ENCODE measurements around the gene TRNP1.

Gene TRNP1

DNA sequence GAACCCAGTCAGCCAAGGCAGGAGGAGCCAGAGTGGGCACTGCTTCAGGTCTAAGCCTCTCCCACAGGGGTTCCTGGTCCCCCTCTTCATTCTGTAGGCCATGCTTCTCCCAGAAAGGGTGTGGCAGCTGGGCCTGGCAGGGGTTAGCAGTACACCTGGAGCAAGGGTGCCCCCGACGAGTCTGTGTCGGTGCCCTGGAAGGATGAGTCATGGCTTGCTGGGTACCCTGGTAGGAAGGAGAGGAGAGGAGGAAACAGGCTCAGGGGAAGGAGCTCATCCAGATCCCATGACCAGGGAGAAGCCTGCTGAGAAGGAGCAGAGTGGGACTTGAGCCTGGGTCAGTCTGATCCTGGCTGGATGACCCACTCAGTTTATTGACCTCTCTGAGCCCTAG is 43.6 kb upstream of the TRNP1 start:
- TF ChIP-seq EGR1 (IDR thresholded peaks at IDR 0.05): no peak
- no peak for TF ChIP-seq CREB1 (IDR thresholded peaks at IDR 0.05; ENCODE audit: low read depth)
- TF ChIP-seq, protein P1, sequence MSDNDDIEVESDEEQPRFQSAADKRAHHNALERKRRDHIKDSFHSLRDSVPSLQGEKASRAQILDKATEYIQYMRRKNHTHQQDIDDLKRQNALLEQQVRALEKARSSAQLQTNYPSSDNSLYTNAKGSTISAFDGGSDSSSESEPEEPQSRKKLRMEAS (IDR thresholded peaks at IDR 0.05): no peak
- TF ChIP-seq, protein P2, sequence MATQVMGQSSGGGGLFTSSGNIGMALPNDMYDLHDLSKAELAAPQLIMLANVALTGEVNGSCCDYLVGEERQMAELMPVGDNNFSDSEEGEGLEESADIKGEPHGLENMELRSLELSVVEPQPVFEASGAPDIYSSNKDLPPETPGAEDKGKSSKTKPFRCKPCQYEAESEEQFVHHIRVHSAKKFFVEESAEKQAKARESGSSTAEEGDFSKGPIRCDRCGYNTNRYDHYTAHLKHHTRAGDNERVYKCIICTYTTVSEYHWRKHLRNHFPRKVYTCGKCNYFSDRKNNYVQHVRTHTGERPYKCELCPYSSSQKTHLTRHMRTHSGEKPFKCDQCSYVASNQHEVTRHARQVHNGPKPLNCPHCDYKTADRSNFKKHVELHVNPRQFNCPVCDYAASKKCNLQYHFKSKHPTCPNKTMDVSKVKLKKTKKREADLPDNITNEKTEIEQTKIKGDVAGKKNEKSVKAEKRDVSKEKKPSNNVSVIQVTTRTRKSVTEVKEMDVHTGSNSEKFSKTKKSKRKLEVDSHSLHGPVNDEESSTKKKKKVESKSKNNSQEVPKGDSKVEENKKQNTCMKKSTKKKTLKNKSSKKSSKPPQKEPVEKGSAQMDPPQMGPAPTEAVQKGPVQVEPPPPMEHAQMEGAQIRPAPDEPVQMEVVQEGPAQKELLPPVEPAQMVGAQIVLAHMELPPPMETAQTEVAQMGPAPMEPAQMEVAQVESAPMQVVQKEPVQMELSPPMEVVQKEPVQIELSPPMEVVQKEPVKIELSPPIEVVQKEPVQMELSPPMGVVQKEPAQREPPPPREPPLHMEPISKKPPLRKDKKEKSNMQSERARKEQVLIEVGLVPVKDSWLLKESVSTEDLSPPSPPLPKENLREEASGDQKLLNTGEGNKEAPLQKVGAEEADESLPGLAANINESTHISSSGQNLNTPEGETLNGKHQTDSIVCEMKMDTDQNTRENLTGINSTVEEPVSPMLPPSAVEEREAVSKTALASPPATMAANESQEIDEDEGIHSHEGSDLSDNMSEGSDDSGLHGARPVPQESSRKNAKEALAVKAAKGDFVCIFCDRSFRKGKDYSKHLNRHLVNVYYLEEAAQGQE (IDR thresholded peaks at IDR 0.05; ENCODE audit: low read depth): no peak
- TF ChIP-seq YY1 (IDR thresholded peaks at IDR 0.05; ENCODE audit: low read depth): no peak
- TF ChIP-seq TAF1 (IDR thresholded peaks at IDR 0.05; ENCODE audit: low read depth): no peak
- no peak for TF ChIP-seq CEBPB (IDR thresholded peaks at IDR 0.05)
- no peak for TF ChIP-seq EP300 (IDR thresholded peaks at IDR 0.05; ENCODE audit: borderline replicate concordance)
- TF ChIP-seq TCF12 (IDR thresholded peaks at IDR 0.05; ENCODE audit: low read depth): no peak
- TF ChIP-seq NFIC (IDR thresholded peaks at IDR 0.05): no peak
- no peak for TF ChIP-seq ZBTB7A (IDR thresholded peaks at IDR 0.05; ENCODE audit: low read depth)
- no peak for TF ChIP-seq TEAD4 (IDR thresholded peaks at IDR 0.05)
- TF ChIP-seq, protein P3, sequence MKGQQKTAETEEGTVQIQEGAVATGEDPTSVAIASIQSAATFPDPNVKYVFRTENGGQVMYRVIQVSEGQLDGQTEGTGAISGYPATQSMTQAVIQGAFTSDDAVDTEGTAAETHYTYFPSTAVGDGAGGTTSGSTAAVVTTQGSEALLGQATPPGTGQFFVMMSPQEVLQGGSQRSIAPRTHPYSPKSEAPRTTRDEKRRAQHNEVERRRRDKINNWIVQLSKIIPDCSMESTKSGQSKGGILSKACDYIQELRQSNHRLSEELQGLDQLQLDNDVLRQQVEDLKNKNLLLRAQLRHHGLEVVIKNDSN (IDR thresholded peaks at IDR 0.05): no peak
- TF ChIP-seq FOXM1 (IDR thresholded peaks at IDR 0.05; ENCODE audit: borderline replicate concordance, low read depth): no peak
- no peak for TF ChIP-seq RAD21 (IDR thresholded peaks at IDR 0.05; ENCODE audit: low read depth)

DNA sequence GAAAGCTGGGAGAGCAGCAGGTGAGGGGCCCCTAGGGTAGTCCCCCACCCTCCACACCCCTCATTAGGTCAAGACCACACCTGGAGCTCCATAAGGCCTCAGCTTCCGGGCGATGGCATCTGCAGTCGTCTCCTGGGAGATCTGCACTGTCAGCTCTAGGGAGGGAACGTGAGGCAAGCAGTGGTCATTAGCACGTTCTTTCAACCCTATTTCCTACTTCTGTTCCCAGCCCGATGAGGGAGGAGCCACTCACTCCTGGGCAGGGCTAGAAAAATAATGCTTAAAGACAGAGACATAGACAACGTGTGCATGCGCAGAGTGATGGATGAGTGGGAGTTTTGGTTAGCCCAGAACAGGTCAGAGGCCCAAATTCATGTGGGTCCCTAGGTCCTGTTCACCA is 42.9 kb upstream of the TRNP1 start:
- TF ChIP-seq EGR1 (IDR thresholded peaks at IDR 0.05) (no peak), TCF12 (IDR thresholded peaks at IDR 0.05; ENCODE audit: low read depth) (no peak), CREB1 (IDR thresholded peaks at IDR 0.05; ENCODE audit: low read depth) (no peak)

DNA sequence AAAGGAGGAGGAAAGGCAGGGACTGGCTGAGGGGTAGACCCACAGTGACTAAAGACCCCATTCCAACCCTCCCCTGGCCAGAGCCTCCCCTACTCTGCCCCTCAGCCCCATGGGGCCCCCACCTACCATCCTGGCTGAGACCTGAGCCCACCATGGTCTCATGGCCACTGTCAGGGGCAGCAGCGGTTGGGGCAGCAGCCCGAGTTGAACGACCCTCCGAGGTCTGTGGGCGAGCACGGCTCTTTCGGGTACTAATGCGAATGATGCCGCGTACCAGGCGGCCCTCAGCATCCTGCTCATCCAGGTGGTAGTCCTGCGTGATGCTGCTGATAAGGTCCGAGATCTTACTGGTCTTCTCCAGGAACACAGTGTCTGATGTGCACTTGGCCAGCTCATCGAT is 42.3 kb upstream of the TRNP1 start:
- TF ChIP-seq, protein P1 (IDR thresholded peaks at IDR 0.05): no peak
- TF ChIP-seq CEBPB (IDR thresholded peaks at IDR 0.05): no peak
- TF ChIP-seq, protein P2 (IDR thresholded peaks at IDR 0.05; ENCODE audit: low read depth): no peak
- no peak for TF ChIP-seq TAF1 (IDR thresholded peaks at IDR 0.05; ENCODE audit: low read depth)
- TF ChIP-seq FOXM1 (IDR thresholded peaks at IDR 0.05; ENCODE audit: borderline replicate concordance, low read depth): no peak
- TF ChIP-seq ZBTB7A (IDR thresholded peaks at IDR 0.05; ENCODE audit: low read depth): no peak
- TF ChIP-seq YY1 (IDR thresholded peaks at IDR 0.05; ENCODE audit: low read depth): no peak
- TF ChIP-seq TCF12 (IDR thresholded peaks at IDR 0.05; ENCODE audit: low read depth): no peak
- TF ChIP-seq EP300 (IDR thresholded peaks at IDR 0.05; ENCODE audit: borderline replicate concordance): no peak

DNA sequence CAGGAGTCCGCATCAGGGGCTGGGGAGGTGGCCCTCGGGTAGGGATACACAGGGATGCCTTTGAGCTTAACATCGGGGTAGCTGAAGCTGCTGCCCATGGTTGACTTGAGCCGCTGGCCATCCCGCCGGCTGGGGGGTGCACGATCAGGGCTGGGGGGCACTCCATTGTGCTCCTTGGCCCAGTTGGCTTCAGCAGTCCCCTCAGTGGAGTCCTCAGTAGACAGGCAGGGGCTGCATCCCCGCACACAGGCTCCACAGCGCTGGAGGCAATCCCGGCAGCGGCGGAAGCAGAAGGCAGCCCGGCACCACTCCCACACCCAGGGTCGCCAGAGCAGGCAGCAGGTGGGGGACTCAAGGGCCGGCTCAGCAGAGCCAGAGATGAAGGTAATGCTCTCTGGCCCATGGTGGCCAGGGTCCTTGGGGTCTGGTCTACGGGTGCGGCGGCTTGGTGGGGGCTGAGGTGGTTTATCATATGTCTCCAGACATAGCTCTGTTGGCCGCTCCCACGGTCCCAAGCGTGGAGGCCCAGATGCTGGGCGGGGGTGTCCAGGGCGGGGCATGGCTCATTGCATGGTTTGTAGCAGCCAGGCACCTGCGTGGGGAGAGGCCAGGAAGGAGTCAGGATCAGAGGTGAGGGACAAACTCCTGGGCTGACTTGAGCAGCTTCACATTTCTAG is 41.5 kb upstream of the TRNP1 start:
- TF ChIP-seq RAD21 (IDR thresholded peaks at IDR 0.05; ENCODE audit: low read depth): no peak
- no peak for TF ChIP-seq TAF1 (IDR thresholded peaks at IDR 0.05; ENCODE audit: low read depth)
- no peak for TF ChIP-seq TCF12 (IDR thresholded peaks at IDR 0.05; ENCODE audit: low read depth)
- TF ChIP-seq ZBTB7A (IDR thresholded peaks at IDR 0.05; ENCODE audit: low read depth): no peak
- TF ChIP-seq YY1 (IDR thresholded peaks at IDR 0.05; ENCODE audit: low read depth): no peak
- TF ChIP-seq CEBPB (IDR thresholded peaks at IDR 0.05): no peak
- no peak for TF ChIP-seq NFIC (IDR thresholded peaks at IDR 0.05)
- TF ChIP-seq EGR1 (IDR thresholded peaks at IDR 0.05): no peak
- TF ChIP-seq, protein P3 (IDR thresholded peaks at IDR 0.05): no peak
- no peak for TF ChIP-seq FOXM1 (IDR thresholded peaks at IDR 0.05; ENCODE audit: borderline replicate concordance, low read depth)
- TF ChIP-seq, protein P2 (IDR thresholded peaks at IDR 0.05; ENCODE audit: low read depth): no peak
- TF ChIP-seq CREB1 (IDR thresholded peaks at IDR 0.05; ENCODE audit: low read depth): no peak
- TF ChIP-seq, protein P1 (IDR thresholded peaks at IDR 0.05): no peak
- no peak for TF ChIP-seq TEAD4 (IDR thresholded peaks at IDR 0.05)
- TF ChIP-seq EP300 (IDR thresholded peaks at IDR 0.05; ENCODE audit: borderline replicate concordance): no peak

Measured in Ishikawa (cell line).